Islet of Langerhans (tissue), 1 donor: ENCODE measurements around the gene PHC2.

Experiments used
- FAIRE-seq: peaks from one replicate; lab custom pipeline; 2011; peaks lifted over from hg19 to GRCh38; lab: Jason Lieb, UNC

The PHC2 gene

DNA sequence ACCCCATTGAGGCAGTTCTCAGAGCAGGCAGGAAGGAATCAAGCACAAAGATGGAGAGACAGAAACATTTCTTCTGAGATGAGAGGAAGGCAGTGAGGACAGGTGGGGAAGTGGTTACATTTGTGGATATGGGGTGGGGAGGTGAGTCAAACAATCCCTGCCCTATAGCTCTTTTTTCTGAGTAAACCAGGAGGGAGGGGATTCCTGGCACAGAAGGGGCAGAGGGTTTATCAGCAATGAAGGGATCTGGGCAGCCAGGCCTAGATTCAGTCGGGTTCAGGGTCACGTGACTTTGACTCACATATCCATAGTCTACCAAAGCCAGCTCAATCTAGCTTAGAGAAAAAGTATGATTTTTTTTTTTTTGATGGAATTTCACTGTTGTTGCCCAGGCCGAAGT lies 15.7 kb upstream of the PHC2 start:
- no peak for FAIRE-seq

DNA sequence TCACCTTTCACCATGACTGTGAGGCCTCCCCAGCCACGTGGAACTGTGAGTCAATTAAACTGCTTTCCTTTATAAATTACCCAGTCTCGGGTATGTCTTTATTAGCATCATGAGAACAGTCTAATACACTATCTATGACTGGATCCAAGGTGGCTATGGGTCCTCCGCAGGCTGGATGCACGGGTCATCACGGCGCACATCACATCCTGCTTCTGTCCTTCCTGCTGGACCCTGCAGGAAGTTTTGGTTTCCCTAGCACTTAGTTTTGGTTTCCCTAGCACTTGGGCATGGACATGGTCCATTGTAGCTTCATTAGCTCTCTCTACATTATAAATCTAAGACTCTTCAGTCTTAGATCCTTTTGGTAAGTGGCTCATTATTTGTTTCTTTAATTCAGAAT lies 14.2 kb upstream of the PHC2 start:
- FAIRE-seq = no peak

- no peak for FAIRE-seq
Measured at GRCh38 chr1:33443705-33444180, 12.8 kb upstream of the PHC2 start.

- FAIRE-seq = no peak
Measured at GRCh38 chr1:33443080-33443704, 12.3 kb upstream of the PHC2 start.

DNA sequence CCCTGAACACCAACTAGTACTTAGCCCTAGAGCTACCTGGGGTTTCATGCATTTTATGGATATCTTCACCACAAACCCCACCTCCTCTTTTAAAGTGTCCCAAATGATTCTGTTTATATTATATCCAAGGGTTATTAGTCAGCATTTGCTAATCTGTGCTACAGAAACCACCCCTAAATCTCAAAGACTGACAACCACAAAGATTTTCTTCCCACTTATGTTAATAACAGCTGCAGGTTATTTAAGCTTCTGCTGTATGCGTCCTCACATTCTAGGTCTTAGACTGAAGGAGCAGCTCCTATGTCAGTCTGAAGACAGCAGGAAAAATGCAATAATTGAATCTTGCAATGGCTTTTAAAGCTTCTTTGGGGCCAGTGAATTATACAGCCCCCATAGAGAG lies 11.2 kb upstream of the PHC2 start:
- FAIRE-seq = no peak

- no peak for FAIRE-seq
Measured at GRCh38 chr1:33441088-33441745, 10.3 kb upstream of the PHC2 start.

DNA sequence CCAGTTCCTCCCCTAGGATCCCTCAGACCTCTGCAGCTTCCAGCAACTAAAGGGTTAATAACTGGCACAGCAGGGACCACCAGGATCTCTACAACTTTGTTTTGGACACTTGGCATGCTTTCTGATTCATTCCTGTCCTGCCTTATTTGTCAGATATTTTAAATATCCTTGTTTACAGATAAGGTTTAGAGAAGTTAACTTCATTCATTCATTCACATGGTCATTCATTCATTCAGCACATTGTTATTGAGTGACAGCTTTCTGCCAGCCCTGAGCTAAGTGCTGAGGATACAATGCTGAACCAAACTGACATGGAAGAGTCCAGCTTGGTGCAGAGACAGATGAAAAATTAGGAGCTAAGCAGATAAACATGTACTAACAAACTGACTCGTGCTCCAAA lies 8.8 kb upstream of the PHC2 start:
- no peak for FAIRE-seq

GRCh38 chr1:33438364-33439160 lies 7.7 kb upstream of the PHC2 start:
- FAIRE-seq = no peak

DNA sequence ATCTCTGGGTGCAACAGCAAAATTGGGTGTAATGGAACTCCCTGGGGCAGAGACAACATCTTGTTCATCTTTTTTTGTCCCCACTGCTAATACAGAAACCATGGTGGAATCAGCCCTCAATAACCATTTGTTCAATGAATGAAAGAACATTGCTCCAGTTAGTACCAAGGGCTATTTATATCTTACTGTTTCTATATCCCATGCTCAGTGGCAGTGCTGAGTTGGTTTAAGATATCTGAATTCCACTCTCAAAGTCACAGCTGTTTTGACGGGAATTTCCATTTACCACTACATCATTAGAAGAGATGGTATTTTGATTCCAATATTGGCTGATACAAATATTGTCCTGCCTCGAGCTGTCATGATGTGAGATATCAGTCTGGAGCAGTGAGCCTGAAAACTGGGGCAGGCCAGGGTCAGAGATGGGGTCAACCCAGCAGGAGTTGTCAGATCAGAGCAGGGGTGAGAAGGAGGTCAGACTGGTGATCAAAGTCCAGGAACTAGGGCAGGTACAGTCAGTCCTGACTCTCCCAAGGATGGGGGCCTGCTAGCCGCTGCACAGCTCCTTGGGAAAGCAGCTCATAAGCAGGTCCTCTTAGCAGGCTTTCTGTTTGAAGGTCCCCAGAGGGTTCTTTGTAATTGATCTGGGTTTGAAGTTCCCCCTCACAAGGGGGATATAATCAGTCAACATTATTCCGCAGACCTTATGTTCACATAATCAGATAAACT lies 5.8 kb upstream of the PHC2 start:
- no peak for FAIRE-seq

DNA sequence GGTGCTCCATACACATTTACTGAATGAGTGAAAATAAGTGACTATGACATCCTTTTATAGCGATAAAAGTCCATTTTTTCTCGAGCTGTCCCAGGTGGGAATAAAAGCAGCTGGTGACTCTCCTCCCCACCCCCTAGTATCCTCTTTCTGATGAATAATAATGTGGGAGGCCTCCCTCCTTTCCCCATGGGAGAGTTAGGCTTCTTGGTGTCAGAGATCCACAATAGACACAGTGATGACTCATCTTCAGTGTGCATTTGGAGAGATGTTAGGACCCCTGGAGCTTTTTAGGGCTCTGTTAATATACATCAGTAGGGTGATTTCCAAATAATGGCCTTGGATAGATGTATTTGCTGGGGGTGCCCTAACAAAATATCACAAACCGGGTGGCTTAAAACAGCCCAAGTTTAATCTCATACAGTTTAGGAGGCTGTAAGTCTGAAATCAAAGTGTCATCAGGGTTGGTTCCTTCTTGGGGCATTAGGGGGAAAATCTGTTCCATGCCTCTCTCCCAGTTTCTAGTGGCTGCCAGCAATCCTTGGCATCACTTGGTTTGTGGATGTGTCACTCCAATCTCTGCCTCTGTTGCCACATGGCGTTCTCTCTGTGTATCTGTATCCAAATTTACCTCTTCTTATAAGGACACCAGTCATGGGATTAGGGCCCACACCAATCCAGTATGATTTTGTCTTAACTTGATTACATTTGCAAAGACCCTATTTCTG lies 4.4 kb upstream of the PHC2 start:
- no peak for FAIRE-seq

DNA sequence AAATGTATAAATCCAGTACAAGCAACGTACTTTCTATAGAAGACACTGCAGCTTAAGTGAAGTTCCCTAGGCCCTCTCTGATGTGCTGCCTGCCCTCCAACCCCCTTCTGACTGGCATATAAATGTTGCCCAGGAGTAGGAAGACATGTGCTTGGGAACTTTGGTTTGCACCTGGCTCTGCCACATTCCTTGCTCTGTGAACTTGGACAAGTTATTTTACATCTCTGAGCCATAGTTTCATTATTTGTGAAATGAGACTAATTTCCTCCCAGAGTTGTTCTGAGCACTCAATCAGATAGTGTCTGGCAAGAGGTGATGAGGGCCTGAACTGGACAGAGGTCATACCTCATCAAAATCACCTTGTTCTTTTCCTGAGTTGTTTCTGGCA lies 3.5 kb upstream of the PHC2 start:
- FAIRE-seq = no peak

GRCh38 chr1:33433509-33434362 lies 2.8 kb upstream of the PHC2 start:
- FAIRE-seq = no peak

GRCh38 chr1:33429856-33430691 lies 821 bp downstream of the PHC2 start:
- no peak for FAIRE-seq

GRCh38 chr1:33429332-33429731 lies 1.6 kb downstream of the PHC2 start:
- no peak for FAIRE-seq

DNA sequence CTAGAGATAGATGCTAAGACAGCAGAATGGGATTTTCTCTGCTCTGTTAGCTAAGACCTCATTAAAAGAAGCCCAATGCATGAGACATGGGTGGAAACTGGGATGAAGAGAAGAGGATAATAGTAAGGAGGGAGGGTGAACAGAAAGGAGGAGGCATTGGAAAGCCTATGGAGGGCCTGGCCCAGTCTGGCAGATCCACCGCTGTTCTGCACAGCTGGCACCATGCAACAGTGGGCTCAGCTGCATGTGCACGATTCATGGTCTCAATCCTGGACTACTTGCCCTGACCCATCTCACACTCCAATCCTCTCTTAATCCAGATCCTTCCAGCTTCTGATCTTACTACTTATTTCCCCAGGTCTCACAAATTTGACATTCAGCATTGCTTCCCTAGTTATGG lies 2.2 kb downstream of the PHC2 start:
- no peak for FAIRE-seq

DNA sequence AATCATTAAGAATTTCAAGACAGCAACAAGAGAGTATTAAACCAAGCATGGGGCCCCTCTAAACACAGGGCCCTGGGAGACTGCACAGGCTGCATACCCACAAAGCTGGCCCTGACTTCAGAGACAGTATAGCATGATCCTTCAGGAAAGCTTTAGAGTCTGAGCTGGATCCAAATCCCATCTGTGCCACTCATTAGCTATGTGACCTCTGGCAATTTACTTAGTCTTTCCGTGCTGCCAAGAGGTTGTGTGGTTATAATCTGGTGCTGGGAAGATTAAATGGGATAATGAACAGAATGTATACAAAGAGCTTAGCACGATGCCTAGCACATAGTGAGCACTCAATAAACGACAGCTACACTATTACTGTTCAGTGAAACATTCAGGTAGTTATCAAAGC lies 4.0 kb downstream of the PHC2 start:
- no peak for FAIRE-seq

- no peak for FAIRE-seq
Measured at GRCh38 chr1:33425900-33426299, 5.0 kb downstream of the PHC2 start.

DNA sequence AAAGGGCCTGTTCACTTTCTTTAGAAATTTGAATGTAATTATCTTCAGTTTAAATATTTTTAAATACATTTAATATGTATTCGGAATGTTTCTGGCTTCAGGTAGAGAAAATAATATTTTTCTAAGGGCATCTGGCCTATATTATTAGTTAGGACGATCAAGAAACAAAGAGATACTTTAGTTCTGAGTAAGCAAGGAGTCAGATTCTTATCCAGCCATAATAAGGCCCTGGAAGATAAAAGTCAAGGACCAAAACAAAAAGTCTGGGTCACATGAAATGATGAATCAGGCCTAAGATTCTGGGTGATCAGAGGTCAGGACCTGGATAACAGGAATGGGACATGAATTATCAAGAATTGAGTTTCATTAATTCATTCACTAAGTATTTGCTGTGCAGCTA lies 6.3 kb downstream of the PHC2 start:
- no peak for FAIRE-seq

DNA sequence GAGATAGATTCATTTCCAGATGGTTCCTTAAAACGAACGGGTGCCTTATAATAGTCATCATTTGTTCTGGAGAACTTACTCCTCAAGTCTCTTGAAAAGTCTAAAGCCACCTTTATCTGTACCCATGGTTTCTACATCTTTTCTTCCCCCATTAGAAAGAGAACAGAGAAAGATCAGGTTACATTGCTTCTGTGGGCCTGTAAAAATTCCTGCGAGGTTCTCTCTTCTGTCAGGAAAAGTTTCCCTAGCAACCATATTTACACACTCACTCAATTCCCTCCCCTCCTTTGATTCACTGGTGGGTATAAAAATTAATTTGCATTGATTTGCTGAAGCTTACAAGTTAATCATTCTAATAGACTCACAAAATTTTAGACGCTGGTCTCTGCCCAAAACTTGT lies 6.7 kb downstream of the PHC2 start:
- FAIRE-seq = peak; percentile 58
